HG02588 (cell line): Measurements from ENCODE around the gene KIAA0825.
"Not testable (repeated sequence)": the region's sequence is repeated elsewhere in the genome, so short reads cannot be mapped to it uniquely, and the experiment has no call there.

Experiments
- ATAC-seq: cut with Tn5 transposase; IDR thresholded peaks from one replicate; pipeline ENCODE4 v1.9.1; 2021; ENCODE audit warnings: mild to moderate bottlenecking, moderate library complexity; ENCODE audit not compliant: unreplicated experiment

KIAA0825 gene

DNA sequence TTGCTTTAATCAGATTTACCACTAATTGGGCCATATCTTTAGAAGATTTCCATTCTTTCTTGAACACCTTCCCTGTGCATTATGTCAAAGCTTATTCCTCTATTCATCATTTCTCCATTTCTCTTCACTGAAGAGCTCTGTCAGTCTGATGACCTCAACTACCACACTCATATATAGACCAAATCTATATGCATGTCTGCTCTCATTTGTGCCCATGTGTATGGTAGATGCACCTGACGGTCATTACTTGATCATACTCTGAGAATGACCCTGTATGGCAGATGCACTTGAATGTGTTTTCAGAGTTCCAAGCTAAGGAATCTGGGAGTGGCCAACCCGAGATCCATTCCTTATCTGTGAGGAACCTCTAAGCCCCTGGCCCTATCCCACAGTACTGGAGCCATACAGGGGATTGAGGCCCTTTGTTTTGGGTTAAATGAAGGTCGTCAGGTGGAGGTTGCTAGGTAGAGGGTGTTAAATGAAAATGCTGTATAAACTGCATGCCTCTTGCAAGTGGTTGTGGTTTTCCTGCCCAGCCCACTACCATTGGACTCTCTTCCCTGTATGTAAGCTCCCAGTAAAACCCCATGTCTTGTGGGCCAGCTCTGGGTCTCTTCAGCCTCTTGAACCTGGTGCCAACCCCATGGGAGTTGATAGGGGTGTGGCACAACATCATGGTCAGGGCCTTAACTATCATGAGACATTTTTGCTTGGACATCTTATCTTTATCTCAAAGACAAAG, 229.5 kb downstream of the KIAA0825 start:
- ATAC-seq, result no peak

- no peak for ATAC-seq
These were observed 232.6 kb downstream of the KIAA0825 start for GRCh38 chr5:94385767-94386166.

DNA sequence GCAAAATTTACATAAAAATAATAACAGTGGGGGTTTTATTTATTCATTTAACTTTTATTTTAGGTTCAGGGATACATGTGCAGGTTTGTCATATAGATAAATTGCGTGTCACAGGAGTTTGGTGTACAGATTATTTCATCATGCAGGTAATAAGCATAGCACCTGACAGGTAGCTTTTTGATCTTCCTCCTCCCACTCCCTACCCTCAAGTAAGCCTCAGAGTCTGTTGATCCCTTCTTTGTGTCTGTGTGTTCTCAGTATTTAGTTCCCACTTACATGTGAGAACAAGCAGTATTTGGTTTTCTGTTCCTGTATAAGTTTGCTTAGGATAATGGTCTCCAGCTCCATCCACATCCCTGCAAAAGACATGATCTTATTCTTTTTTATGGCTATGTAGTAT, 240.3 kb downstream of the KIAA0825 start:
- ATAC-seq, result no peak

- ATAC-seq, result no peak
These were observed 241.6 kb downstream of the KIAA0825 start for GRCh38 chr5:94376672-94377345.

DNA sequence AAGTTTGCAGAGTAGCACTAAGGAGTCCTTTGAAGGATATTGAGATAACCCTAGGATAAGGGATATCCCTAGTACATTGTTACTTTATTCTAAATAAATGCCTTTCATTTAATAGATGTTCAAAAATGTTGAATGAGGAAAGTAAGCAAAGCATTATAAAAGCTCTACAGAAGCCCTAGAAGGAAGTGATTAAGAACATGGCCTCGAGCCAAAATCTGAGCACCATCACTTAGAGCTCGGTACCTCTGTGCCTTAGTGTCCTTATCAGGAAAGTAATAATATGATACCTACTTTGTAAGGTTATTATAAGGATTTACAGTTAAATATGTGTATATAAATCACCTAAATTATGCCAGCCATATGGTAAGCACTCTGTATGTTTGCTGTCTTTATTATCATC, 242.6 kb downstream of the KIAA0825 start:
- ATAC-seq, result no peak

DNA sequence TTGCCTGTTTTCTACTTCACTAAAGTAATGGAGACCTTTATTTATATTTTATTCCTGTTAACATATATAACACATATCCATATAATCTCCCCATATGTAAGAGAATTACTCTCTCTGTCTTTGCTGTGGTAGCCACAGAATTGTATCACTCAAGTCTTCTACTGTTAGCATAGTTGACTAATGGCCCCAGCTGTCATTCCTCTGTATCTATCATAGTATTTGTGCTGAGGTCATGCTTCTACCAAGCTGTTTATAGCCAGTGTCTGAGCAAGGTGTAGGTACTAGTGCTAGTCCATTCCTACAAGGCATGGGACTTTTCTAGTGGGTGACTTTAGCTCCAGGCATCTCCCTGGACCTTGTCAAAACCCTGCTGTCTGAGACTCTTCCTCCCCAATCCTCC, 244.1 kb downstream of the KIAA0825 start:
- ATAC-seq, result no peak

DNA sequence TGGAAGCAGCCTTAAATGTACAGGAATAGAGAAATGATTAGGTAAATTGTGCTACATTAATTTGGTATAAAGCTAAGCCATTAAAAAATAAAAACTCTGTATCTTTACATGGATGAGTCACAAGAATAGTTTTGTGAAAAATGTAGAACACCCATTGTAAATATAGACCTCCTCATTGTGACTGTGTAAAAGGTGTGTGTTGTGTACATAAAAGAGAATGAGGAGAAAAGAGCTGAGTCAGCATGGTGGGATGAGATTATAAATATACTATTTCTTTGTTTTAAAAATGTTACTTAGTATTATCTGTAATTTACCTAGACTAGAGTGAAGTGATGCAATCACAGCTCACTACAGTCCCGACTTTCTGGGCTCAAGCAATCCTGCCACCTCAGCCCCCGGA, 250.5 kb downstream of the KIAA0825 start:
- no peak for ATAC-seq

- ATAC-seq, result no peak
These were observed 251.6 kb downstream of the KIAA0825 start for GRCh38 chr5:94366811-94367210.

- ATAC-seq, result no peak
These were observed 255.5 kb downstream of the KIAA0825 start for GRCh38 chr5:94362857-94363256.

DNA sequence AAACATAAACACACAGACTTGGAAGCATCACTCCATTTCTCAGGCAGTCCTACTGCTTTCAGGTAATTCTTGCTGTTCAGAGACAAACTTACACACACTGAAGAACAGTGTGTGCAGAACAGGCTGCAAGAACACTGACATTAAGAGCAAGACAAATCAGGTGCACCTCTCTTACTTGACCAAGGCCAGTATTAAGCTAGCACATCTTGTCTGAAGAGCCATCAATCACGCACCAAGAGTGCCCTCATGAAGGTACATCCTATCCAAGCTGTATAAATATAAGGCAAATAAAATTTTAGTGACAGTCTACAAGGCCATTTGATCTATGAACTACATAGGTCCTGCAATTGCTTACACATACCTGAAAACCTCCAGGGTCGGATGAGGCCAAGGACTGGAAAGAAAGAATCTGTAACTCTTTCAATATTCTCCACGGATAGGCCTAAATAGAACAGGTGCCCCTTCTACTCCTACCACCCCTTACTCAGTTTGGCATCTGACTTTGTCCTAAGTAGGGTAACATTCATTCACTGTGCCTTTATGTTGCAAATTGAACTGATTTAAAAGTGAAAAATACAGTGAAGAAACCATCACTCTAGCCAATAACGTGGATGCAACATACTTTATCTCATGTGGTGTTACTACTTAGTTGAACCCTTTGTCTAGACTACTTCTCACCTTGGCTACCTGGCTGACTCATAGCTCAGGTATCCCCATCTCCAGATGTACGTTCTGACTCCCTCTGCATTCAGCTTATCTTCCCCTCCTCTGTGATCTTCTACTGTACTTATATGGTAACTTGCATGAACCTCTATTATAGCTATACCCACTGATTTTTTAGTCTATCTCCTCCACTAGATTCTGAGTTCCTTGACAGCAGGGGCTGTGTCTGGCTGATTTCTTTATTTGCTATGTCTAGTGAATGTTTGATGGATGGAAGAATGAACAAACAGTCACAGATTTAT, 256.3 kb downstream of the KIAA0825 start:
- ATAC-seq, result no peak

- no peak for ATAC-seq
These were observed 257.2 kb downstream of the KIAA0825 start for GRCh38 chr5:94361161-94361560.

- no peak for ATAC-seq
These were observed 257.8 kb downstream of the KIAA0825 start for GRCh38 chr5:94360382-94361130.

DNA sequence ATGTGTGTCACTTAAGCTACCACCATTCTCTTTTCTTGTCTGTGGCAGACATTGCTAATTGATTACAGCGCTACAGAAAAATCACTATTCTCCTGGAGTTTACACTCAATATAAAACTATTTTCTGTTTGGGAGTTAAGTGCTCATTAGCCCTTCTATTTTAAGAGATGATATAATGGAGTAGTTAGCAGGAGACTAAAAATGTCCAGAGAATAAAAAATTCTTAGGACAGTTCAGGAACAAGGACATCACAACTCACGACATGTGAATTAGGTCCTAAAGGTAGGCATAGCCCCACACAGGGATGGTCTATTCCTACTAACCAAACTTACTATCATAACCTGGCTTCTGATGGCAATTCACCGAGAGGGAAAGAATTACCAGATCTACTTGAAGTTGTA, 258.5 kb downstream of the KIAA0825 start:
- ATAC-seq, result no peak

DNA sequence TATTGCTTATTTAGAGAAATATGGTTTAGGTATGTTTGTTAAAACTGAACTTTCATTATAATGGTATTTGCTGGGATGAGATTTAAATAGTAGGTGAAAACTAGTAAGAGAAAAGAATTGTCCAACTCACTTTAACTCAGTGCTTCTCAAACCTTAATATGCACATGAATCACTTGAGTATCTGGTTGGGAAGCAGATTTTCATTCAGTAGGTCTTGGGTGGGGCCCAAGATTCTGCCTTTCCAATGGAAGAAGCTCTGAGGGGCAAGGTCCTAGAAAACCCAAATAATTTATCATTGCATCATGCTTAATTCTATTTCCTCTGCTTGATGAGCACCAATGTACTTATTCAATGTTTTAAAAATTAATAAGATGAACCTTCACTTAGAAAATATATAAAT, 262.6 kb downstream of the KIAA0825 start:
- no peak for ATAC-seq

DNA sequence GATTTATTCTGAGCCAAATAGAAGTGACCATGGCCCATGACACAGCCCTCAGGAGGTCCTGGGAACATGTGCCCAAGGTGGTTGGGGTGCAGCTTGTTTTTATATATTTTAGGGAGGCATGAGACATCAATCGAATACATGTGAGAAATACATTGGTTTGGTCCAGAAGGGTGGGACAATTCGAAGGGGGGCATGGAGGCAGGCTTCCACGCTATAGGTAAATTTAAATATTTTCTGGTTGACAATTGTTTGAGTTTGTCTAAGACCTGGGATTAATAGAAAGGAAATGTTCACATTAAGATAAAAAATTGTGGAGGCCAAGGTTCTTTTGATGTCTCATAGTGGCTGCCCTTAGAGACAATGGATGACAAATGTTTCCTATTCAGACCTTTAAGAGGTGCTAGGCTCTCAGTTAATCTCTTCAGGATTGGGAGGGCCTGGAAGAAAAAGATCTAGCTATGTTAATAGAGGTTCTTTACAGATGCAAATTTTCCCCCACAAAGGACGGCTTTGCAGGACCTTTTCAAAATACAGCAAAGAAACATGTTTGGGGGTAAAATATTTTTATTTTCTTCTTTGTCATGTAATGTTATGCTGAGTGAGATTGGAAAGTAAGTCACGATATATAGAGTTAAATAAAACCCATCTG, 263.4 kb downstream of the KIAA0825 start:
- not testable (repeated sequence) for ATAC-seq

- no peak for ATAC-seq
These were observed 264.8 kb downstream of the KIAA0825 start for GRCh38 chr5:94353605-94354004.

DNA sequence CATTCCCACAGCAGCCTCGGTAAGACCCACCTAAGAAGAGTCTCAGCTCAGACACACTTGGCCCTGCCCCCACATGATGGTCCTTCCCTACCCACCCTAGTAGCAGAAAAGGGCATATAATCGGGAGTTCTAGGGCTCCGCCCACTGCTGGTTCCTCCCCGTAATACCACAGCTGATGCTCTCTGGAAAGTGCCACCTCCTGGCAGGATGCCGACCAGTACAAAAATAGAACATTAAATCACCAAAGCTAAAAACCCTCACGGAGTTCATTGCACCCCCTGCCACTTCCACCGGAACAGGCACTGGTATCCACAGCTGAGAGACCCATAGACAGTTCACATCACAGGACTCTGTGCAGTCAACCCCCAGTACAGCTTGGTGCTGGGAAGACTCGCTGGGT, 271.3 kb downstream of the KIAA0825 start:
- ATAC-seq, result no peak

DNA sequence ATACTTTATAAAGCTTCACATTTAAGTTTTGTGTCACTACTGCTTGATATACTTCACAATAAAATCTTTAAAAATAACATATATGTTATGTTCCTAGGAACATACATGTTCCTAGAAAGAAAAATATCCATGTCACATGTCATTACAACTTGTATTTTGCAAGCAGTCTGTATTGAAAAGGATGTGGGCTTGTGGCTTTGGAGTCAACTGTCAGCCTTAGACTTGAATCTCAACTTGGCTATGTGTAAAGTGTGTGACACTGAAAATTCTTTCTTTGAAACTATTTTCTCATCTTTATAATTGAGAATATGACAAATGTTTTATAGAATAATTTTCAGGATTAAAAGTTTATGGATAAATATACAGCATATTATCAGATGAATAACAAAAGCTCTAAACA, 273.1 kb downstream of the KIAA0825 start:
- no peak for ATAC-seq

GRCh38 chr5:94337617-94338016, 280.8 kb downstream of the KIAA0825 start:
- no peak for ATAC-seq

DNA sequence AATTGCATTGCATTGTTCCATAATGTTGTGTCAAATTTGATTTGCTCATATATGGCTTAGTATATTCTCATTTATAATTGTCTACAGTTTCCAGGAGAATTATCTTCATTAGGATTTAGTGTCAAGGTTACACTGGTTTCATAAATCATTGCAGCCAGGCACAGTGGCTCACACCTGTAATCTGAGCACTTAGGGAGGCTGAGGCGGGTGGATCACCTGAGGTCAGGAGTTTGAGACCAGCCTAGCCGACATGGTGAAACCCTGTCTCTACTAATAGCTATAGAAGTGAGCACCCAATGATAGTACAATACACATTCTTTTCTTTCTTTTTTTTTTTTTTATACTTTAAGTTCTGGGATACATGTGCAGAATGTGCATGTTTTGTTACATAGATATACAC, 282.5 kb downstream of the KIAA0825 start:
- ATAC-seq, result no peak
